Tracheal epithelial cell (primary cell): Measurements from ENCODE around the gene MORF4L2. TPM values are rescaled to one million over a fixed set of nuclear protein-coding genes. Genes with fewer than 3 reads are reported as not detected.

ENCODE experiments used
- total RNA-seq: library from RNA; depleted of rRNA; stranded (reverse); fragments of >200 nt; gene quantifications from 2 replicates; pipeline ENCODE4 v1.2.1, GENCODE V29; 2014

The MORF4L2 gene, protein sequence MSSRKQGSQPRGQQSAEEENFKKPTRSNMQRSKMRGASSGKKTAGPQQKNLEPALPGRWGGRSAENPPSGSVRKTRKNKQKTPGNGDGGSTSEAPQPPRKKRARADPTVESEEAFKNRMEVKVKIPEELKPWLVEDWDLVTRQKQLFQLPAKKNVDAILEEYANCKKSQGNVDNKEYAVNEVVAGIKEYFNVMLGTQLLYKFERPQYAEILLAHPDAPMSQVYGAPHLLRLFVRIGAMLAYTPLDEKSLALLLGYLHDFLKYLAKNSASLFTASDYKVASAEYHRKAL
- total RNA-seq, result 318 and 687 TPM in 2 replicates

DNA sequence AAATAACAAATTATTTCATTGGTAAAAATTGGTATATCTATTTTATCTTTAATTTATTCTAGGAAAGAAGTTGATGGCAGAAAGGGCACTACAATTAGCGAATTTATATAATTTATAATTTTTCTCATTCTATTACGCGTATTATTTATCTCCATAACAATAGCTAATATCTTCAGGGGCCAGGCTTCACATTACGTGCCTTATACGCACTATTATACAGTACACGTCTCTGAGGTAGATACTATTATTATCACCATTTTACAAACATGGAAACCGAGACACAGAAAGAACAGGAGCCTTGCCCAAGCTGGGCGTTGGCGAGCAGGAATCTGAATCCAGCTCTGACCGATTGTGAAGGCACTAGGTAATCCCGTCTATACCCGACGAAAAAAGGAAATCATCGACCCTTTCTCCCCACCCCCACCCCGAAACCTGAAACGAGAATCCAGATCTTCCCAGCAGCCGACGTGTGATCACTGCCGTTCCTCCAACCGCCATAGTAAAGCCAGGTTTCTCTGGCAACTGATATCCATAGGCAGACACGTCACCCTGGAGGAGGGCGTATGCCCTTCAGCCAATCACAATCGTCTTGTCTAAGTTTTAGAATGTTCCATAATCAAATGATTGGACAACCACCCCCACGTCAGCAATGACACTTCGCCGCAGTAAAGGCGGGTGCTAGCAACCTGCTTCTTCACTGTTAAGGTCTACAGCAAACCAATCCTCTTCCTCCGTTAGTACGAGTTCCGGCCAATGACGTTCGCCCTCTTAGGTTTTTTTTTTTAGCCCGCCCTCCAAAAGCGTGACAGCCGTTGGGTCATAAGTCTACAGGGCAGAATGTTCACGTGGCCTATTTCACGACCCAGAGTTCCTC is at the start of gene MORF4L2:
MORF4L2 (minus strand) TSS at position 501 of the 874 bp plus-strand sequence. CDS start 9,672 bp downstream, outside the sequence.

DNA sequence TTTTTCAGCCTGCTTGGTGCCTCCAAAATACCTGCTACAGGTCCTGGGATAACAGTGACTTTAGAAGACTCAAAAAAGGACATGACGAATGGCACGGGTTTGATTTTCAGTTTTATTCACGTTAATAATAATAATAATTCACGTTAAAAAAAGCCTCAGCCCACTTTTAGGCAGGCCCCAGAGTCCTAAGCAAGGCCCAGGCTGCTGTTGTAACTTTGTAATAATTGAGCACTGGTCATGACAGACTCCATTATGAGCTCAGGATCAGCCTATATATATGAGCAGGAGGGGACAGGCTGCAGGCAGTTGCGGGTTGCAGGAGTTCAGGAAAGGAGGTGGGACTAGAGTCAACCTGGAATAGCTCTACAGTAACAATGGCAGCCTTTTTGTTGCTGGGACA is 24.1 kb upstream of the MORF4L2 start, which contains the start of gene TMEM31:
TMEM31 (plus strand) TSS at position 301 of the 400 bp plus-strand sequence. CDS start 1,350 bp downstream, outside the sequence.

DNA sequence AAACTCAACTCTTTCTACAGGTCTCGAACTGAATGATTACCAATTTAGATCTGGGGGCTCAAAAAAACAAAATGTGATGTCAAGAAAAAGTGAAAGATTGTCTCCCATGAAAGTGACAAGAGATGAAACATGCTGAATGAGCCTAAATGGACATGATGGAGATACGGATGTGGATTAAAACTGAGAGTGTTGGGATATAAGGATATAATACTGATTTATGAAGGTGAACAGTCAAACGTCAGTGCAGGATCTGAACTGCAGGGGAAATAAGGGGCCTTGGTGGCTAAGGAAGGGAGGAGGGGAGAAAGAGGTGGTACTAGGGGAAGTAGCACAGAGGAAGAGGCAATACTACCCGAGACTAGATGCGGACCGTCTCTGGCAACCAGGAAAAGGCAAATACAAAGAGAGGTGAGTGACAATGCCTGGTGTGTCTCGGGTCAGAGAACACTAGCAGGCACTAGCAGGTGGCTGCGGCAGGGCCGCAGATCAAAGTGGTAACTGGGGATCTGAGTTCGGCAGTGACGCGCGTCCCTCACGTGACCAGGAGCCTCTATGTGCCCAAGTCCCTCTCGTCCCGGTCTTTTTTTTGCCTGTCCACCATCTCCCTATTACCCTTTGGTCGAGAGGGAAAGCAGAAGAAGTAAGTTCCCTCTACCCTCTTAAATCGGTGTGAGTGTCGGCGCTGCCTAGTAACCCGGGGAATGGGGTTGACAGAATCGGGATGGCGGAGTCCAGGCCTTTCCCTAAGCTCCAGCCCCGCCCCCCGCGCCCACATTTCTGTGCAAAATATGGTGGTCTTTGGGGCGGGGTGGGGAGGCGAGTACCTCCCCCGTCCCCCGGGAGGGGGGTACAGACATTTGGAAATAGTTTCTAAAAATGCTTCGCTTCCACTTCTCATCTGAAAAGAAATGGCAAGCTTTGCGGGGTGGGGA is 57.8 kb downstream of the MORF4L2 start, which contains the start of gene TCEAL1:
TCEAL1 (plus strand) TSS at position 590 of the 932 bp plus-strand sequence. CDS start 942 bp downstream, outside the sequence.

Other genes with a start within 250 kb of the MORF4L2 start
- not detected in 2 replicates for gene RAB40A, start 167.2 kb downstream of the MORF4L2 start, total RNA-seq
- 17.3 and 31.3 TPM in 2 replicates for gene TCEAL4, start 101.2 kb downstream of the MORF4L2 start, total RNA-seq
- 1.3 and 2.9 TPM in 2 replicates for gene TCEAL3, start 78.7 kb downstream of the MORF4L2 start, total RNA-seq
- gene TCEAL1, start 57.7 kb downstream of the MORF4L2 start, total RNA-seq, result 11.6 and 24.5 TPM in 2 replicates
- not detected in 2 replicates for gene TMEM31, start 24.2 kb upstream of the MORF4L2 start, total RNA-seq
- gene PLP1, start 90.1 kb upstream of the MORF4L2 start, total RNA-seq, result not detected in 2 replicates
- under 0.01 TPM in 1 of 2 replicates, not detected in the other for gene RAB9B, start 145.6 kb upstream of the MORF4L2 start, total RNA-seq